Ovary (tissue), 9 donors: ENCODE results near the gene NDUFB2. TPM values are rescaled to one million over a fixed set of nuclear protein-coding genes. Genes with fewer than 3 reads are reported as not detected.

Source experiments
- DNase-seq, 5 donors: peaks; one replicate each; pipeline ENCODE4 v3.0.0-alpha.2; 2019 to 2020
- H3K27ac ChIP-seq, 2 donors: fragments of 200-600 bp; one replicate each; pipeline versions ENCODE4 v1.5.1 to v1.8.0; 2019 to 2022
- H3K27me3 ChIP-seq: fragments of 200-600 bp; one replicate; pipeline ENCODE4 v1.8.0; 2022
- H3K36me3 ChIP-seq: fragments of 200-600 bp; sonication (generic); one replicate; pipeline ENCODE4 v1.5.1; 2019
- H3K4me1 ChIP-seq: one replicate; pipeline ENCODE4 v1.8.1; 2013; ENCODE audit warnings: mild to moderate bottlenecking, moderate library complexity; ENCODE audit not compliant: insufficient read depth
- H3K4me3 ChIP-seq: fragments of 200-600 bp; sonication (generic); one replicate; pipeline ENCODE4 v1.5.1; 2017
- H3K9me3 ChIP-seq, 2 donors: fragments of 200-600 bp in 1 of 2; sonication (generic) in 1 of 2; one replicate each; pipeline versions ENCODE4 v1.5.1 to v1.8.1; 2013 to 2019; ENCODE audit warnings: mild to moderate bottlenecking in 1 of 2, moderate library complexity in 1 of 2
- EP300 ChIP-seq: sonication (generic); formaldehyde crosslinking; IDR thresholded peaks from one replicate; pipeline ENCODE4 v1.6.1; 2017; ENCODE audit warnings: antibody characterized with exemption
- POLR2A ChIP-seq: fragments of 450-650 bp; IDR thresholded peaks from one replicate; pipeline ENCODE4 v1.6.1; 2017; ENCODE audit warnings: antibody characterized with exemption, mild to moderate bottlenecking, moderate library complexity
- WGBS, 3 donors: extraction: QIAGEN DNeasy Blood & Tissue Kit in 1 of 3; methylation state at CpG; one replicate each; pipeline versions ENCODE4 v1.1.5 to v1.1.7; 2013 to 2017; 5-methylcytosine and 5-hydroxymethylcytosine counted together
- intact Hi-C, 4 donors: fragments of 100-400 bp; cut with DNase I; formaldehyde crosslinking; loops; one replicate each; pipeline versions ENCODE4 v1.11.0 to v1.15.1; 2022 to 2023
- polyA plus RNA-seq, 2 donors: library from polyadenylated mRNA; stranded (reverse); fragments of 200-250 nt in 1 of 2; fragments of 350-450 nt in 1 of 2; fragmentation: Illumina TruSeq in 1 of 2; extraction: RNeasy Lipid Tissue Mini Kit (QIAGEN cat#74804) in 1 of 2; gene quantifications; one replicate each; pipeline ENCODE4 v1.2.3, GENCODE V29; 2013 to 2014
- total RNA-seq, 7 donors: library from RNA; depleted of rRNA in 2 of 7; stranded (reverse); fragments of >200 nt in 2 of 7; fragmentation: NEBNext Ultra II Directional in 3 of 7; extraction: Animal tissue kit (Norgen Biotek cat#: 25700) in 3 of 7; gene quantifications; one replicate each; pipeline versions ENCODE4 v1.1.0 to v1.2.4, GENCODE V29; 2016 to 2023
- TF ChIP-seq, protein P1 (sequence below), 3 donors: fragments of 450-650 bp in 2 of 3; fragments of 200-600 bp in 1 of 3; IDR thresholded peaks; one replicate each; pipeline versions ENCODE4 v1.5.1 to v1.8.0; 2016 to 2022; ENCODE audit warnings: antibody characterized with exemption in 3 of 3, mild to moderate bottlenecking in 1 of 3
- donor health status: DM: no; HTN: no; CAD: no; lungs with moderate emphysema.
- donor health status: DM: no; HTN: no; CAD: no.
- donor health status: Bipolar disorder and iron deficiency.
- donor health status: DM: yes; HTN: yes; CAD: no.
- donor health status: DM: no; HTN: no; CAD: no.
- donor health status: DM: yes; HTN: yes; CAD: no.

Gene NDUFB2
- total and polyA plus RNA-seq, 9 donors = 79.6 to 172 (median 120) TPM

- H3K27me3 ChIP-seq = no peaks in the 10 kb centered on the region
- 85 to 89% (median 86%) methylated on average over 12 of the region's 12 CpGs for WGBS, 3 donors
- peaks cover 1% of the 10 kb centered on the region for H3K4me1 ChIP-seq
- H3K27ac ChIP-seq = no peak overlapping the region
- H3K9me3 ChIP-seq = no peaks in the 10 kb centered on the region
- H3K4me3 ChIP-seq = no peak overlapping the region
- DNase-seq = peak in 3 of 5 donors; percentile 5 to 21 (median 6)
- intact Hi-C loops = loop anchor here in 2 of 4 donors (5.0 to 10.0 kb wide), 2 partner anchors 133 to 176 kb away; partner anchors contain the start of gene MKRN1 (in 1 of the 2)
- TF ChIP-seq, protein P1, sequence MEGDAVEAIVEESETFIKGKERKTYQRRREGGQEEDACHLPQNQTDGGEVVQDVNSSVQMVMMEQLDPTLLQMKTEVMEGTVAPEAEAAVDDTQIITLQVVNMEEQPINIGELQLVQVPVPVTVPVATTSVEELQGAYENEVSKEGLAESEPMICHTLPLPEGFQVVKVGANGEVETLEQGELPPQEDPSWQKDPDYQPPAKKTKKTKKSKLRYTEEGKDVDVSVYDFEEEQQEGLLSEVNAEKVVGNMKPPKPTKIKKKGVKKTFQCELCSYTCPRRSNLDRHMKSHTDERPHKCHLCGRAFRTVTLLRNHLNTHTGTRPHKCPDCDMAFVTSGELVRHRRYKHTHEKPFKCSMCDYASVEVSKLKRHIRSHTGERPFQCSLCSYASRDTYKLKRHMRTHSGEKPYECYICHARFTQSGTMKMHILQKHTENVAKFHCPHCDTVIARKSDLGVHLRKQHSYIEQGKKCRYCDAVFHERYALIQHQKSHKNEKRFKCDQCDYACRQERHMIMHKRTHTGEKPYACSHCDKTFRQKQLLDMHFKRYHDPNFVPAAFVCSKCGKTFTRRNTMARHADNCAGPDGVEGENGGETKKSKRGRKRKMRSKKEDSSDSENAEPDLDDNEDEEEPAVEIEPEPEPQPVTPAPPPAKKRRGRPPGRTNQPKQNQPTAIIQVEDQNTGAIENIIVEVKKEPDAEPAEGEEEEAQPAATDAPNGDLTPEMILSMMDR (IDR thresholded peaks at IDR 0.05) = no peak
- TF ChIP-seq POLR2A (no peak), EP300 (no peak)
- no peaks in the 10 kb centered on the region for H3K36me3 ChIP-seq
These were observed 46.1 kb upstream of the NDUFB2 start for GRCh38 chr7:140650367-140650766.

DNA sequence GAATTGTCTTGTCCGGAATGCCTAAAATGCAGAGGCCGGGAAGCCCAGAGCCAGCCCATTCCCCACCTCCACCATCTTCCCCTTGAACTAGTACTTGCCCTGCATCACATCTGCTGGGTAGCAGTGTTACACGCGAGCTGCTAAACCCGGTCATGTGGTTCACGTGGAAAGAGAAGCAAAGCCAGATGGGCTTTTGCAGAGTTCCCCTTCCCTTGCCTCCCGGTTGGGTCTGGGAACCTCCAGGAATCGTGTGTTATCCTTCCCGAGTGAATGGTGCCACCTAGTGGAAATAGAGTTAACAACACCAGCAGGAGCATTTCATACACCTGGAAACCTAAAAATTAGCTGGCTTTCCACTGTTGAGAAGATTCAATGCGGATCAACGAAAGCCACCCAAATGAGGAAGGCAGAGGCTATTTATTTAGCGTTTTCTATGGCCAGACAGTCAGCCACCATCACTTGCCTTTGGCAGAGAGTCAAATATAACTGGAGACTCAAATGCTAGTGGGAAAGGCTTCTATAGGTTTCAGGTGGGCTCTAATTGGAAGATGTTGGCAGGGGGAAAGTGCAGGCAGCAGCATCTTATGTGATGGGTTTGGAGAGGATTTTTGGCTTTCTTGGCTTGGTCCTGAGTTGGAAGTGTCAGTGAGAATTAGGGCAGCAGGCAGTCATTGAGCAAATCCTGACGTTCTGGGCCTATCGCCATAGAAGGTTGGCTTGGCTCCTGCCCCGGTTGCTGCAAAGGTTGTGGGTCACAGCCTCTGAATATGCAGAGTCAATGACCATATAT, 43.0 kb upstream of the NDUFB2 start:
- no peak overlapping the region for H3K27ac ChIP-seq
- DNase-seq = peak; percentile 63 to 79 (median 70)
- H3K4me1 ChIP-seq = peaks cover 1% of the 10 kb centered on the region
- WGBS, 3 donors = 15 to 18% (median 15%) methylated on average over 15 of the region's 15 CpGs
- H3K27me3 ChIP-seq = no peaks in the 10 kb centered on the region
- no peaks in the 10 kb centered on the region for H3K9me3 ChIP-seq
- no peak overlapping the region for H3K4me3 ChIP-seq
- no peaks in the 10 kb centered on the region for H3K36me3 ChIP-seq
- intact Hi-C loops = loop anchor here (1.0 to 10.0 kb wide), 5 partner anchors 135 to 179 kb away; partner anchors contain the start of gene MKRN1 (in 1 of the 4)
- TF ChIP-seq EP300 = no peak
- TF ChIP-seq, protein P1 (IDR thresholded peaks at IDR 0.05) = peak; percentile 80 to 91 (median 85)

DNA sequence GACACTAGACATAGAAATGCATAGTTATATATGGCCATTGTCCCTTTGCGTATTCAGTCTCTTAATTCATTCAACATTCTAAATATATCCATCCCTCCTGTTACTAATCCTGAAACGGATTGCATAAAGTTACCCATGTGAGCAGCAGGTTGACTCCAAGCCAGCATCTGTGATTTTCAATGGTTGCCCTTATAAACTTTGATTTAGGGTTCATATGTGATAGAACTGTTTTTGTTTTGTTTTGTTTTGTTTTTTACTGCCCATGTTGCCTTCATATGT, 42.5 kb upstream of the NDUFB2 start:
- TF ChIP-seq, protein P1 (IDR thresholded peaks at IDR 0.05) = no peak
- TF ChIP-seq EP300 (no peak), POLR2A (no peak)
- intact Hi-C loops = loop anchor here in 3 of 4 donors (2.0 to 10.0 kb wide), 3 partner anchors 137 to 179 kb away; partner anchors contain the start of gene MKRN1 (in 1 of the 3)
- H3K27me3 ChIP-seq = no peaks in the 10 kb centered on the region

DNA sequence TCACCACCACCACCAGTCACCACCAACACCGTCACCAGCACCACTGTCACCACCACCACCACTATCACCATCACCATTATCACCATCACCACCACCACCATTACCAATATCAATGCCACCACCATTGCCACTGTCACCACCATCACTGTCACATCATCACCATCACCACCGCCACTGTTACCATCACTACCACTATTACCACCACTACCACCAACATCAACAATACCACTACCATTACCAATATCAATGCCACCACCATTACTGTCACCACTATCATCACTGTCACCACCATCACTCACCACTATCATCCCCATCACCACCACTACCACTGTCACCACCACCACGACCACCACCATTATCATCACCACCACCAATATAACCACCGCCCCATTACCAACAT, 41.8 kb upstream of the NDUFB2 start:
- H3K27ac ChIP-seq = no peak overlapping the region
- DNase-seq = peak in 1 of 5 donors; percentile 6
- intact Hi-C loops = loop anchor here in 3 of 4 donors (2.0 to 10.0 kb wide), 3 partner anchors 137 to 180 kb away; partner anchors contain the start of gene MKRN1 (in 1 of the 3)
- peaks cover 1% of the 10 kb centered on the region for H3K4me1 ChIP-seq
- 94 to 98% (median 96%) methylated on average over 4 of the region's 4 CpGs for whole genome bisulfite sequencing, 3 donors
- TF ChIP-seq EP300 (no peak), POLR2A (no peak)
- TF ChIP-seq, protein P1 (IDR thresholded peaks at IDR 0.05) = no peak
- H3K4me3 ChIP-seq = no peak overlapping the region
- H3K9me3 ChIP-seq = no peaks in the 10 kb centered on the region
- no peaks in the 10 kb centered on the region for H3K27me3 ChIP-seq
- H3K36me3 ChIP-seq = no peaks in the 10 kb centered on the region

More for the DNA sequence above, 42.5 kb upstream of the NDUFB2 start:
- no peaks in the 10 kb centered on the region for H3K36me3 ChIP-seq
- WGBS, 3 donors = 67 to 71% (median 67%) methylated on average over 2 of the region's 2 CpGs
- no peak overlapping the region for H3K4me3 ChIP-seq
- peaks cover 1% of the 10 kb centered on the region for H3K4me1 ChIP-seq
- H3K27ac ChIP-seq = no peak overlapping the region
- DNase-seq = peak in 1 of 5 donors; percentile 9
- H3K9me3 ChIP-seq = no peaks in the 10 kb centered on the region
